H1 (cell line): ENCODE data around the gene ZNF74. TPM values are rescaled to one million over a fixed set of nuclear protein-coding genes. Genes with fewer than 3 reads are reported as not detected.
A peak's percentile ranks its signal among the peaks of the same experiment; 100 is the strongest.

ENCODE experiments used
- ASH2L ChIP-seq: fragments of 200-600, 300-600 bp; sonication (generic); IDR thresholded peaks from one replicate; pipeline ENCODE4 v1.7.1; 2017; ENCODE audit warnings: low read length
- BACH1 ChIP-seq: IDR thresholded peaks from 2 replicates; pipeline ENCODE4 v1.6.1; 2012; ENCODE audit warnings: low read length, improper control_type of control experiment
- CREB1 ChIP-seq: IDR thresholded peaks from 2 replicates; pipeline ENCODE4 v1.6.1; 2012; ENCODE audit warnings: inconsistent platforms
- CTBP2 ChIP-seq: IDR thresholded peaks from 2 replicates; pipeline ENCODE4 v1.7.0; 2011; ENCODE audit warnings: borderline replicate concordance, mild to moderate bottlenecking, moderate library complexity, mixed read lengths, low read length; ENCODE audit not compliant: insufficient read depth, insufficient read length
- EGR1 ChIP-seq: IDR thresholded peaks from 2 replicates; pipeline ENCODE4 v1.6.1; 2011; ENCODE audit warnings: low read depth, low read length, borderline replicate concordance
- EZH2 ChIP-seq: fragments of 200-600 bp; sonication (generic); IDR thresholded peaks from 2 replicates; pipeline ENCODE4 v1.7.1; 2012; ENCODE audit warnings: low read depth, mild to moderate bottlenecking, moderate library complexity, low read length, inconsistent platforms; ENCODE audit not compliant: severe bottlenecking
- GABPA ChIP-seq: IDR thresholded peaks from 2 replicates; pipeline ENCODE4 v1.6.1; 2011; ENCODE audit warnings: mild to moderate bottlenecking, low read length, moderate library complexity, borderline replicate concordance; ENCODE audit not compliant: insufficient read depth
- NRF1 ChIP-seq: IDR thresholded peaks from 2 replicates; pipeline ENCODE4 v1.6.1; 2011; ENCODE audit warnings: mild to moderate bottlenecking, low read depth, low read length, improper control_type of control experiment
- RAD21 ChIP-seq, 2 experiments: IDR thresholded peaks in 1 of 2; conservative IDR thresholded peaks in 1 of 2; 2 replicates each; pipeline ENCODE4 v1.6.1; 2011; ENCODE audit warnings: low read depth in 2 of 2, low read length in 2 of 2, improper control_type of control experiment in 1 of 2, inconsistent platforms in 1 of 2, mild to moderate bottlenecking in 1 of 2, moderate library complexity in 1 of 2
- SAP30 ChIP-seq: fragments of 300-600 bp; sonication (generic); IDR thresholded peaks from 2 replicates; pipeline ENCODE4 v1.7.1; 2012; ENCODE audit warnings: low read length, moderate library complexity, mild to moderate bottlenecking, inconsistent platforms; ENCODE audit not compliant: insufficient read depth, insufficient replicate concordance
- SIN3A ChIP-seq, 2 experiments: IDR thresholded peaks in 1 of 2; conservative IDR thresholded peaks in 1 of 2; 2 replicates each; pipeline ENCODE4 v1.6.1; 2011 to 2012; ENCODE audit warnings: low read length in 2 of 2, improper control_type of control experiment in 1 of 2, low read depth in 1 of 2, mild to moderate bottlenecking in 1 of 2
- SUZ12 ChIP-seq: fragments of 200-600 bp; sonication (generic); IDR thresholded peaks from 2 replicates; pipeline ENCODE4 v1.6.1; 2012; ENCODE audit warnings: mild to moderate bottlenecking, inconsistent platforms, low read length, moderate library complexity, mixed read lengths
- TCF12 ChIP-seq: IDR thresholded peaks from 2 replicates; pipeline ENCODE4 v1.6.1; 2011; ENCODE audit warnings: low read depth, mild to moderate bottlenecking, low read length
- TEAD4 ChIP-seq: IDR thresholded peaks from 2 replicates; pipeline ENCODE4 v1.6.1; 2012; ENCODE audit warnings: low read depth, low read length, inconsistent platforms, mixed read lengths
- YY1 ChIP-seq: IDR thresholded peaks from 2 replicates; pipeline ENCODE4 v1.6.1; 2011; ENCODE audit warnings: low read depth, mild to moderate bottlenecking, low read length
- polyA plus RNA-seq, 7 experiments: library from polyadenylated mRNA; depleted of rRNA in 3 of 7; stranded (reverse) in 5 of 7; unstranded in 2 of 7; fragments of >200 nt in 5 of 7; fragments of 200-250 nt in 2 of 7; gene quantifications; 1 replicate in 5 of 7; 2 replicates in 1 of 7; 4 replicates in 1 of 7; pipeline versions ENCODE4 v1.2.1 to v1.2.3, GENCODE V29; 2011 to 2013; ENCODE audit warnings: missing spikeins in 2 of 7, mixed read lengths in 2 of 7
- total RNA-seq: library from RNA; stranded (reverse); fragmentation: NEBNext Ultra II Directional; extraction: Animal tissue kit (Norgen Biotek cat#: 25700); gene quantifications from 2 replicates; pipeline ENCODE4 v1.2.1, GENCODE V29; 2021
- TF ChIP-seq, protein P1 (sequence below): IDR thresholded peaks from 2 replicates; pipeline ENCODE4 v1.6.1; 2012; ENCODE audit warnings: low read length, inconsistent platforms
- TF ChIP-seq, protein P2 (sequence below), 3 experiments: IDR thresholded peaks; 1 replicate in 2 of 3; 2 replicates in 1 of 3; pipeline versions ENCODE4 v1.5.1 to v1.6.1; 2011; ENCODE audit warnings: low read length in 3 of 3, mild to moderate bottlenecking in 3 of 3, inconsistent platforms in 2 of 3, low read depth in 1 of 3, moderate library complexity in 1 of 3; ENCODE audit not compliant: insufficient read depth in 1 of 3; ENCODE audit errors: control extremely low read depth in 1 of 3

ZNF74 gene
- total and polyA plus RNA-seq, 2 of the 8 experiments (the other 6 are each of a cell fraction or from before 2014, with no cell fraction given): 29.7 to 45.7 TPM

- TF ChIP-seq, protein P1, sequence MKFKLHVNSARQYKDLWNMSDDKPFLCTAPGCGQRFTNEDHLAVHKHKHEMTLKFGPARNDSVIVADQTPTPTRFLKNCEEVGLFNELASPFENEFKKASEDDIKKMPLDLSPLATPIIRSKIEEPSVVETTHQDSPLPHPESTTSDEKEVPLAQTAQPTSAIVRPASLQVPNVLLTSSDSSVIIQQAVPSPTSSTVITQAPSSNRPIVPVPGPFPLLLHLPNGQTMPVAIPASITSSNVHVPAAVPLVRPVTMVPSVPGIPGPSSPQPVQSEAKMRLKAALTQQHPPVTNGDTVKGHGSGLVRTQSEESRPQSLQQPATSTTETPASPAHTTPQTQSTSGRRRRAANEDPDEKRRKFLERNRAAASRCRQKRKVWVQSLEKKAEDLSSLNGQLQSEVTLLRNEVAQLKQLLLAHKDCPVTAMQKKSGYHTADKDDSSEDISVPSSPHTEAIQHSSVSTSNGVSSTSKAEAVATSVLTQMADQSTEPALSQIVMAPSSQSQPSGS: no peak
- TF ChIP-seq BACH1 (peak; percentile 47; the same call in 1 of the 2 replicates), NRF1 (no peak), TCF12 (no peak), CREB1 (peak; percentile 52; the same call in 1 of the 2 replicates), EGR1 (no peak), SUZ12 (peak; percentile 22; the same call in 1 of the 2 replicates), SIN3A (conservative IDR thresholded peaks at IDR 0.05 in 1 of 2, IDR thresholded peaks at IDR 0.05 in 1 of 2; ENCODE audit: low read depth in 1 of 2, low read length in 2 of 2) (peak in 1 of 2 experiments; percentile 58; a peak in 1 of 4 replicates), CTBP2 (no peak), SAP30 (no peak), YY1 (no peak), TEAD4 (peak; percentile 53; the same call in 1 of the 2 replicates), EZH2 (peak; percentile 51), GABPA (peak; percentile 48), ASH2L (no peak), RAD21 (IDR thresholded peaks at IDR 0.05 in 1 of 2, conservative IDR thresholded peaks at IDR 0.05 in 1 of 2; ENCODE audit: low read depth in 2 of 2, low read length in 2 of 2) (peak; percentile 5 to 39; a peak in 1 of 4 replicates)
- TF ChIP-seq, protein P2, sequence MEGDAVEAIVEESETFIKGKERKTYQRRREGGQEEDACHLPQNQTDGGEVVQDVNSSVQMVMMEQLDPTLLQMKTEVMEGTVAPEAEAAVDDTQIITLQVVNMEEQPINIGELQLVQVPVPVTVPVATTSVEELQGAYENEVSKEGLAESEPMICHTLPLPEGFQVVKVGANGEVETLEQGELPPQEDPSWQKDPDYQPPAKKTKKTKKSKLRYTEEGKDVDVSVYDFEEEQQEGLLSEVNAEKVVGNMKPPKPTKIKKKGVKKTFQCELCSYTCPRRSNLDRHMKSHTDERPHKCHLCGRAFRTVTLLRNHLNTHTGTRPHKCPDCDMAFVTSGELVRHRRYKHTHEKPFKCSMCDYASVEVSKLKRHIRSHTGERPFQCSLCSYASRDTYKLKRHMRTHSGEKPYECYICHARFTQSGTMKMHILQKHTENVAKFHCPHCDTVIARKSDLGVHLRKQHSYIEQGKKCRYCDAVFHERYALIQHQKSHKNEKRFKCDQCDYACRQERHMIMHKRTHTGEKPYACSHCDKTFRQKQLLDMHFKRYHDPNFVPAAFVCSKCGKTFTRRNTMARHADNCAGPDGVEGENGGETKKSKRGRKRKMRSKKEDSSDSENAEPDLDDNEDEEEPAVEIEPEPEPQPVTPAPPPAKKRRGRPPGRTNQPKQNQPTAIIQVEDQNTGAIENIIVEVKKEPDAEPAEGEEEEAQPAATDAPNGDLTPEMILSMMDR (IDR thresholded peaks at IDR 0.05; ENCODE audit: control extremely low read depth in 1 of 3, insufficient read depth in 1 of 3, low read depth in 1 of 3, low read length in 3 of 3): peak; percentile 30 to 52 (median 36)
Measured at GRCh38 chr22:20430720-20431510, 37.0 kb downstream of the ZNF74 start (continued).
